Activated CD4-positive, alpha-beta memory T cell treated with anti-CD3 and anti-CD28 coated beads, Interleukin-2, amount 10 ng/mL, durations not matched to agents 7 days and 5 days (primary cell): Measurements from ENCODE around the gene APOA4. TPM values are rescaled to one million over a fixed set of nuclear protein-coding genes. Genes with fewer than 3 reads are reported as not detected.

Source experiments
- CTCF ChIA-PET: fragments of 350-600 bp; sonication (Branson Sonifier 250); formaldehyde crosslinking; loops from one replicate; lab custom pipeline; 2021; ENCODE audit warnings: antibody characterized with exemption, inconsistent platforms; lab: Charles Lee
- POLR2A ChIA-PET: fragments of 350-600 bp; sonication (Branson Sonifier 250); formaldehyde crosslinking; loops from one replicate; lab custom pipeline; 2021; ENCODE audit warnings: antibody characterized with exemption; lab: Charles Lee
- DNase-seq: peaks from one replicate; pipeline ENCODE4 v3.0.0-alpha.2; 2020
- H3K27ac Mint-ChIP-seq: one replicate; pipeline ENCODE4 v1.8.0; 2021; ENCODE audit warnings: mild to moderate bottlenecking, mixed read lengths
- H3K27me3 Mint-ChIP-seq: one replicate; pipeline ENCODE4 v1.8.0; 2021; ENCODE audit warnings: mixed read lengths
- H3K36me3 Mint-ChIP-seq: one replicate; pipeline ENCODE4 v1.8.0; 2021; ENCODE audit warnings: low read depth, mixed read lengths
- H3K4me1 Mint-ChIP-seq: one replicate; pipeline ENCODE4 v1.8.0; 2021; ENCODE audit warnings: mixed read lengths
- H3K4me3 Mint-ChIP-seq: one replicate; pipeline ENCODE4 v1.8.0; 2021; ENCODE audit warnings: mild to moderate bottlenecking, mixed read lengths
- H3K9me3 Mint-ChIP-seq: one replicate; pipeline ENCODE4 v1.8.0; 2021; ENCODE audit warnings: mixed read lengths
- total RNA-seq, 2 experiments: library from RNA; stranded (reverse); gene quantifications; one replicate each; pipeline ENCODE4 v1.2.3, GENCODE V29; 2021

The APOA4 gene
- total RNA-seq, 2 experiments from 2014 or later: not detected

DNA sequence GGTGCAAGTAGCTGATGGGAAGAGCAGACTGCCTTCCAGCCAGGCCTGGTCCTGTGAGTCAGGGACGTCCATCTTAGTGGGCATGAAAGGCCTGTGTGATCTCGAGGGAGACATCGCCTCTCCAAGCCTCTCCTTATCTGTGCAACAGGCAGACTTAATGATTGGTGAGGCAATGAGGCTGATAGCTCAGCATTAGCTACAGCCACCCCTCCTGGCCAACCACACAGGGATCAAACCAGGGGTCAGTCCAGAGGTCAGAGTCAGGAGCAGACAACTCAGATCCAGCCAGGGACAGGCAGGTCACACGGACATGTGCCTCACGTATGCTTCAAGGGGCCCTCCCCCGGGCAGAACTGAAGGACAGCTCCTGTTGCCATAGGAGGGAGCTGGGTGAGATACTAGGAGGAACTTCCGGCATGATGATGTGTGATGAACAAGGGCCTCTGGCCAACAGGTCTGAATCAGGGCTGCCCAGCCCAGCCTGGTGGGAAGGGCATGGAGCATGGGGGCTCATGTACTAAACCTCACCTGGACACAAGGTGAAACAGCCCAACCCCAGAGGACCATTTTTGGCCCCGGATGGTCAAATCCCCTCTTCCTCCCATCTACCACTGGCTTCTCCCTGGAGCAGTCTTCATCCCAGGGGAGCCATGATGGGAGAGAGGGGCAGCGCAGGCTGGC, 3.8 kb upstream of the APOA4 start:
- POLR2A ChIA-PET: no interaction called here
- Mint-ChIP-seq H3K9me3 (no peaks in the 10 kb centered on the region), H3K27me3 (no peaks in the 10 kb centered on the region), H3K36me3 (no peaks in the 10 kb centered on the region), H3K27ac (no peak overlapping the region), H3K4me3 (no peak overlapping the region), H3K4me1 (no peaks in the 10 kb centered on the region)
- CTCF ChIA-PET: interaction anchor here (0.6 to 1.9 kb wide), 2 partner anchors 36 to 290 kb away, joined by 3 to 6 read pairs; partner anchors contain the start of gene APOA5
- no peak for DNase-seq

DNA sequence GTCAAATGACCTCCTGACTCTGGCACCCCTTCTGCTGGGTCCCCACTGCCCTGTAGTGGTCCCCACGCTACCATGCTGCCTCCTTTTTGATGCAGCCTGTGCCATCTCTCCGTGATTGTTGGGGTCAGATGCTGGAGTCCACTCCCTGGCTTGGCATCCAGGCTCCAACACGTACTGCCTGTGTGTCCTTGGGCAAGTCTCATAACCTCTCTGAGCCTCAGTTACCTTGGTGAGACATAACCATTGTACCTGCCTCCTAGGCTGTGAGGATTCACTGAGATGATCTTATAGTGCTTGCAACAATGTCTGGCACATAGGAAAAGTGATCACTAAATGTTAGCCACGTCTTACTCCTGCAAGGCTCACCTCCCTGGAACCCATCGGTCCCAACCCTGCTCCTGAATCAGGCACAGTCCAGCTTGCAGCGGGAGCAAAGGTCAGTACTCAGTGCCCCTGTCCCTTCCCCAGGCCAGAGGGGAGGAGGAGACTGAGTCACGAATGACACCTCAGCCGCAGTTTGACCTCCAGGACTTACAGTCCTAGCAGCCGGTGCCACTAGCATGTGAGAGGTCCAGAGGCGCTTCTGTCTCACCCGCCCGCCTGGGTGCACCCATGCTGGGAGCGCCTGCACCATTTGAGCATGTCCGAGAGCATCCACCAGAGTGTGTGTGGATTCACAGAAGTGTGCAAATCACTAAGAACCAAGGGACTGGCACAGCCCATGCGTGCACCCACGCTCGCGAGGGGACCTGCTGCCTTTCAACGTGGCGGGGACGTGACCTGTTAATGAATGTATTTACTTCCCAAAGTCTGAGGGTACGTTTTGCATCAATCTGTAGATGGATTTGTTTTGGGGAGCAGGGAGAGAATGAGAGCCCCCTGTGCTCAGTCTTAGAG, 3.0 kb upstream of the APOA4 start:
- POLR2A ChIA-PET: no interaction called here

DNA sequence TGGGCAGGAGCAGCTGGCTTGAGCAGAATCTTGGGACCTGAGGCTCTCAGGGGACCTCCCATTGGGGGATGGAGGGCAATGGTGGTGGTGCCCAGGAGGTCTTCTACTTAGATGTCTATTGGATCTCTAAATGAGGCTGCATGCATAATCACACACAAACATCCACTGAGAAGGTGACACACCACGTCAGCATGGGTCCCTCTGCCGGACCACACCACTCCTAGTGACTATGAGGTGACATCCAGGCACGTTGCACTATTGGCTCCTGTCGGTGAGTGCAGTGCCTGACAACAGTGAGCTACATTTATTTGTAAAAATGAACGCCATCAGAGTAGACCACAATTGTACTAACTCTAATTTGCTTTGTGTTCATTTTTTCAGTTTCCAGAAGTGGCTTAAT, 2.3 kb upstream of the APOA4 start:
- Mint-ChIP-seq H3K9me3 (no peaks in the 10 kb centered on the region), H3K36me3 (no peaks in the 10 kb centered on the region), H3K27ac (no peak overlapping the region), H3K27me3 (no peaks in the 10 kb centered on the region), H3K4me3 (no peak overlapping the region), H3K4me1 (no peaks in the 10 kb centered on the region)
- CTCF ChIA-PET: interaction anchor here (0.7 to 1.9 kb wide), 2 partner anchors 10 to 34 kb away, joined by 3 to 6 read pairs; partner anchors contain the start of gene APOA5
- DNase-seq: no peak
- POLR2A ChIA-PET: no interaction called here

More for the DNA sequence above, 3.0 kb upstream of the APOA4 start:
- no peaks in the 10 kb centered on the region for H3K36me3 Mint-ChIP-seq
- H3K9me3 Mint-ChIP-seq: no peaks in the 10 kb centered on the region
- H3K27ac Mint-ChIP-seq: no peak overlapping the region
- no peaks in the 10 kb centered on the region for H3K4me1 Mint-ChIP-seq
- CTCF ChIA-PET: interaction anchor here (1.9 kb wide), 1 partner anchor 35 kb away, joined by 6 read pairs; the partner anchor contains the start of gene APOA5
- H3K27me3 Mint-ChIP-seq: no peaks in the 10 kb centered on the region
- H3K4me3 Mint-ChIP-seq: no peak overlapping the region
- no peak for DNase-seq

DNA sequence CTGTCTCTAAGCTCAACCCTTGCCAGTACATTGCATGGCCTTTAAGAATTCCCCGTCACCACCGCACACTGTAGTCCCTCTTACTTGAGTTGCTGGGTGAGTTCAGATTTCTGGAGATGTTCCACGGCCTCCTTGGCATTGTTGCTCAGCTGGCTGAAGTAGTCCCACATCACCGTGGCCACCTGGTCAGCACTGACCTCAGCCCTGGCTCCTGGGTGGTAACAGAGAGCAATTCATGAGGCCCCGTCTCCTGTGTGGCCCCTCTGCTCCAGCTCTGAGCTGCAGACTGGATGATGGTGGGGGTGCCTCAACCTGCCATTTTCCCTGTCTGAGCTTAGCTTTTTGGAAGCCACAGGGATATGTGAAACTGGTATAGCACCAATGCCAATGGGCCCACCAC, 529 bp downstream of the APOA4 start:
- H3K4me3 Mint-ChIP-seq: no peak overlapping the region
- no peaks in the 10 kb centered on the region for H3K27me3 Mint-ChIP-seq
- H3K27ac Mint-ChIP-seq: no peak overlapping the region
- DNase-seq: no peak
- no peaks in the 10 kb centered on the region for H3K9me3 Mint-ChIP-seq
- ChIA-PET POLR2A (no interaction called here), CTCF (interaction anchor here (2.2 to 3.2 kb wide), 2 partner anchors 13 to 31 kb away, joined by 6 to 18 read pairs; partner anchors contain the start of gene APOA5)
- no peaks in the 10 kb centered on the region for H3K4me1 Mint-ChIP-seq
- H3K36me3 Mint-ChIP-seq: no peaks in the 10 kb centered on the region

DNA sequence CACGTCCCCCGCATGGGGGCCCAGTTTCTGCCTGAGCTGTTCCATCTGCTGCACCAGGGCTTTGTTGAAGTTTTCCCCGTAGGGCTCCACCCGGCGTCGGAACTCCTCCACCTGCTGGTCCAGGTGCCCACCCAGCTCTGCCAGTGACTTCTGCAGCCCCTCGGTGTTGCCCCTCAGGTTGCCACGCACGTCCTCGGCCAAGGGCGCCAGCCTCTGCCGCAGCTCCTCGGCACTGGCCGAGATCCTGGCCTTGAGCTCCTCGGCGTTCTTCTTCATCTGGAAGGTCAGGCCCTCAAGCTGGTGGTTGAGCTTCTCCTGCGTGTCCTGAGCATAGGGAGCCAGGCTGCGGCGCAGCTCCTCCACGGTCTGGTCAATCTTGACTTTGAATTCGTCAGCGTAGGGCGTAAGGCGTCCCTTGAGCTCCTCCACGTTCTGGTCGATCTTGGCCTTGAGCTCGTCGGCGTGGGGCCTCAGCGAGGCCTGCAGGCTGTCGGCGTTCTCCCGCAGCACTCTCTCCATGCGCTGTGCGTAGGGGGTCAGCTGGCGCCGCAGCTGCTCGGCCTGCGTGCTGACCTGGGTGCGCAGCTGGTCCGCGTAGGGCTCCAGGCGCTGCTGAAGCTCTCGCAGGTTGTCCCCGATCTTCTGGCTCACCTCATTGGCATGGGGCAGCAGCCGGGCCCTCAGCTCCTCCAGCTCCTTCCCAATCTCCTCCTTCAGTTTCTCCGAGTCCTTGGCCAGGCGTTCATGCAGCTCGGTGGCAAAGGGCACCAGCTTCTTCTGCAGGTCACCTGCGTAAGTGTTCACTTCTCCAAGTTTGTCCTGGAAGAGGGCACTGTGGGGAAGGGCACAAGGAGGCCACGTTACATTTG, 1.8 kb downstream of the APOA4 start:
- Mint-ChIP-seq H3K27ac (no peak overlapping the region), H3K9me3 (no peaks in the 10 kb centered on the region), H3K27me3 (no peaks in the 10 kb centered on the region), H3K36me3 (no peaks in the 10 kb centered on the region), H3K4me3 (no peak overlapping the region), H3K4me1 (no peaks in the 10 kb centered on the region)
- ChIA-PET CTCF (no interaction called here), POLR2A (no interaction called here)
- DNase-seq: no peak

DNA sequence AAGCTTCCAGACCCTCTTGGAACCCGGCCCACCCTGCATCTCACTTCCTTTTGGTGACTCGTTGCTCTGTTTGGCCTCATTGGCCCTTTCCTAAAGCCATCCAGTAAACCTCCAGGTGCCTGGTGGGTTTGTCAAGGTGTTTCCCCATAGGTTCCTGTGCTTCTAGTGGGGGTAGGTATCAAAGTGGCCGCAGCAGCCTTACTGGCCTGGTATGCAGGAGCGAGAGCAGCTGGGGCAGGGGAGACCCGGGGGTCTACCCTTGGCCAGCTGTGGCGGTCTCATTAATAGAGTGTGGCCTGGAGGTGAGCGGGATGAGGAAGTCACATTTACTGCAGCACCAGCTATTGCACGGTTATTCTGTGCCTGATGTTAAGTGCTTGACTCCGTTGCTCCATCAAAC, 4.1 kb downstream of the APOA4 start:
- no peak for DNase-seq
- Mint-ChIP-seq H3K36me3 (no peaks in the 10 kb centered on the region), H3K4me3 (no peak overlapping the region), H3K27ac (no peak overlapping the region), H3K27me3 (no peaks in the 10 kb centered on the region), H3K9me3 (no peaks in the 10 kb centered on the region), H3K4me1 (no peaks in the 10 kb centered on the region)
- ChIA-PET POLR2A (no interaction called here), CTCF (interaction anchor here (0.7 to 1.2 kb wide), 2 partner anchors 29 to 76 kb away, joined by 3 read pairs; no protein-coding TSS in a partner anchor)

DNA sequence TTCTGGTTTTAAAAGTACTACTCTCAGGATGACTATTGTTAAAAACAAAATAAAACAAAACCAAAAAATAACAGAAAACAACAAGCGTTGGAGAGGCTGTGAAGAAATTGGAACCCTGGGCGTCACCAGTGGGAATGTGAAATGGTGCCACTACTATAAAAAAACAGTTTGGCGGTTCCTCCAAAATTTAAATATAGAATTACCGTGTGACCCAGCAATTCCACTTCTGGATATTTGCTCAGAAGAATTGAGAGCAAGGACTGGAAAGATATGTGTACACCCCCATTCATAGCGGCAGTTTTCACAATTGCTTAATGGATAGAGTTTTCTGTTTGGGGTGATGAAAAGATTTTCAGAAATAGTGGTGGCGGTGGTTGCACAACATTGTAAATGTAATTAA, 8.6 kb downstream of the APOA4 start:
- H3K4me1 Mint-ChIP-seq: no peaks in the 10 kb centered on the region
- ChIA-PET POLR2A (no interaction called here), CTCF (no interaction called here)
- H3K27me3 Mint-ChIP-seq: peaks cover 2% of the 10 kb centered on the region
- no peak overlapping the region for H3K27ac Mint-ChIP-seq
- no peaks in the 10 kb centered on the region for H3K36me3 Mint-ChIP-seq
- DNase-seq: no peak
- no peak overlapping the region for H3K4me3 Mint-ChIP-seq
- no peaks in the 10 kb centered on the region for H3K9me3 Mint-ChIP-seq

DNA sequence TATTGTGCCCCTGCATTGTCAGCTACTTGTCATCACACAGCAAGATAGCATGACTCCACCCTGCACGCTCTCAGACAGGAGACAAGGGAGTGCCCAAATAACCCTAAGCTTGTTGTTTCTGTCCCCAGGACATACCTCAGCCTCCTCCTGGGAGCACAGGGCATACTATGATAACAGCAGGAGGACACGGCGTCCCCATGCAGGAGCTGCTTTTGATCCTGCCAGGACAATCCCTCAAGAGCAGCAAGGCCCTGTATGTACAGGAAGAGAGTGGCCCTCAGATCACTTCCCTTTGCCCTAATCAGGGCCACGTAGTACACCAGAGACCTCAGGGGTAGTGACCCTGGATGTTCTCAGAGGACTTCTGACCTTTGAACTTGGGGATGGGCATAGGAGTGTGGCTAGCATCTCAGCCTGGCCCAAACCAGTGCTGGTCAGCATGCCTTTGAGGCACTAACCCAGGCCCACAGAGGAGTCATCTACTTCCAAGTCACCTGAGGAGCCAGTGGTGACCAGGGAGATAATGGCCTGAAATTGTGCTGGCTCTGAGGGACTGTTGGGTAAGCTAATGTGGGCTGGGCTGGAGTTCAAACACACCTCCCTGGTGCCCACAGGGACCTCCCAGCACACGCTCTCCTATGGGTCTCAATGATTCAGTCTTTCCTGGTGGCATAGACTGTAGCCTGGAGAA, 9.2 kb downstream of the APOA4 start:
- no peaks in the 10 kb centered on the region for H3K36me3 Mint-ChIP-seq
- peaks cover 5% of the 10 kb centered on the region for H3K27me3 Mint-ChIP-seq
- no peak overlapping the region for H3K4me3 Mint-ChIP-seq
- ChIA-PET POLR2A (interaction anchor here (0.9 kb wide), 1 partner anchor 38 kb away, joined by 3 read pairs; no protein-coding TSS in a partner anchor), CTCF (interaction anchor here (1.4 to 1.9 kb wide), 2 partner anchors 9 to 22 kb away, joined by 4 to 9 read pairs; no protein-coding TSS in a partner anchor)
- no peaks in the 10 kb centered on the region for H3K9me3 Mint-ChIP-seq
- no peaks in the 10 kb centered on the region for H3K4me1 Mint-ChIP-seq
- no peak for DNase-seq
- H3K27ac Mint-ChIP-seq: no peak overlapping the region

DNA sequence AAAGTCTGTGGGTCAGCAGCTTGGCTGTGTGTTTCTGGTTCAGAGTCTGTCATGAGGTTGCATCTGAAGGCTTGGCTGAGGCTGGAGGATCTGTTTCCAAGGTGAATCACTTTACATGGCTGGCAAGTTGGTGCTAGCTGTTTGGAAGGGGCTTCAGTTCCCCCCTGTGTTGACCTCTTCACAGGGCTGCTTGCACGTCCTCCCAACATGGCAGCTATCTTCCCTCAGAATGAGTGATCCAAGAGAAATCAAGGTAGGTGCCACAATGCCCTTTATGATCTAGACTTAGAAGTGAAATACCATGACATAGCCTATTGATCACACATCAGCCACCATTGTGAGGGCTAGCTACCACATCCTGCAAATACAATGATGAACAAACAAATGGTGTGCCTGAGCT, 9.9 kb downstream of the APOA4 start:
- H3K9me3 Mint-ChIP-seq: no peaks in the 10 kb centered on the region
- no peak overlapping the region for H3K27ac Mint-ChIP-seq
- ChIA-PET POLR2A (interaction anchor here (0.7 to 0.9 kb wide), 2 partner anchors 26 to 39 kb away, joined by 3 read pairs; no protein-coding TSS in a partner anchor), CTCF (interaction anchor here (1.1 to 1.9 kb wide), 3 partner anchors 8 to 23 kb away, joined by 4 to 9 read pairs (median 7); partner anchors contain the start of gene APOA5)
- no peak overlapping the region for H3K4me3 Mint-ChIP-seq
- no peak for DNase-seq
- no peaks in the 10 kb centered on the region for H3K4me1 Mint-ChIP-seq
- H3K36me3 Mint-ChIP-seq: no peaks in the 10 kb centered on the region
- H3K27me3 Mint-ChIP-seq: peaks cover 6% of the 10 kb centered on the region

DNA sequence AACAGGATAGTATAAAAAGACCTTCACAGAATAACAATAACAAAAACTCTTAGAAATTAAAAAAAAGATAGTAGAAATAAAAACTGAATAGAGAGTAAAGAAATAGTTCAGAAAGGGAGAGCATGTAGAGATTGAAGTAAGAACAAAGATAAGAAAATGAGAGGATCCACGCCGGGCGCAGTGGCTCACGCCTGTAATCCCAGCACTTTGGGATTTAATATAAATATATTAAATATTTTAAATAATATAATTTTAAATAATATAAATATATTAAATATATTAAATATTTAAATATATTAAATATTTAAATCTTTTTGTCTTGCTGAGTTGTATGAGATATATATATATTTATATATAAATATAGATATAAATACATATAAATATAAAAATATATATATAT, 11.0 kb downstream of the APOA4 start:
- Mint-ChIP-seq H3K4me1 (no peaks in the 10 kb centered on the region), H3K36me3 (no peaks in the 10 kb centered on the region), H3K27me3 (peaks cover 6% of the 10 kb centered on the region), H3K9me3 (no peaks in the 10 kb centered on the region), H3K4me3 (no peak overlapping the region), H3K27ac (no peak overlapping the region)
- ChIA-PET CTCF (interaction anchor here (1.1 to 1.9 kb wide), 2 partner anchors 21 to 24 kb away, joined by 7 to 9 read pairs; partner anchors contain the start of gene APOA5), POLR2A (no interaction called here)
- DNase-seq: no peak

DNA sequence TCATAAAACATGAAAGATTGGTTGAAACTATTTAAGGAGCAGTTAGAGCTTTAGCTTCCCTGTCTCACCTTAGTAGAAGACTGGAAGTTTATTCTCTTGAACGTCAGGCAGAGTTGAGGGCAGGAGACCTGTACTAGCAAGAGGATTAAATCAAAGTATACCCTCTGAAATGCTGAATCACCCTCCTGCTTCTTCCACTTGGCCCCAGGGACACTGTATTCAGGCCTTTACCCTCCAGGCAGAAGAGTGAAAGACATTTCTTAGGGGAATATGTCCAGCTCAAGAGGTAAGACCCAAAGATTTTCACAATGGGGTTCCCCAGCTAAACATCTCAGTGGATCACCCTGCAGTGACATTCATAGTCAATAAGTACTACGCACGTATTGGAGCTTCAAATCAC, 11.9 kb downstream of the APOA4 start:
- no peak overlapping the region for H3K27ac Mint-ChIP-seq
- H3K4me3 Mint-ChIP-seq: no peak overlapping the region
- H3K4me1 Mint-ChIP-seq: no peaks in the 10 kb centered on the region
- DNase-seq: no peak
- H3K9me3 Mint-ChIP-seq: no peaks in the 10 kb centered on the region
- H3K27me3 Mint-ChIP-seq: peaks cover 6% of the 10 kb centered on the region
- CTCF ChIA-PET: no interaction called here
- no peaks in the 10 kb centered on the region for H3K36me3 Mint-ChIP-seq
- POLR2A ChIA-PET: no interaction called here
